Head of caudate nucleus (tissue), 42 donors: ENCODE data around the gene FAM53B.
A peak's percentile ranks its signal among the peaks of the same experiment; 100 is the strongest.

ENCODE experiments used
- DNase-seq, 42 donors: peaks; one replicate each; pipeline versions ENCODE4 v3.0.0 to v3.0.0-alpha.2; 2020 to 2021; ENCODE audit warnings: mixed read lengths in 7 of 42
- intact Hi-C: fragments of 100-400 bp; cut with DNase I; formaldehyde crosslinking; loops from one replicate; pipeline ENCODE4 v1.15.0; 2022

FAM53B gene

DNA sequence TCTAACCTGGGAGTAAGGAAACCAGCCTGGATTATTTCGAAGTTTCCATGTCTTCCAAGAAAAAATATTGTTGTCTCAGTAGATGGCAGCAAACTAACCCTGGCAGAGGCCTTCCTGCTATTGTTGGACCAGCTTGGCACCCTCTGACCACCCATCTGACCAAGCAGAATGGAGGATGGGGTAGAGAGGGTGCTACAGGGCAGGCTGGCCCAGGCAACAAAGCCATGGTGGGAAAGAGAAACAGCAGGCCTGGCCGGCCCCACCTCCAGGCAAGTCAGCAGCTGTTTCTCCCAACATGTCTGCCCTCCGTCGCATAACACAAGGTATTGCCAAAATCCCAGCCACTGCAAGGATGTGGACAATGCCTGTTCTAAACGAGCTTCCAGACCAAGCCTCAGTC is 95.0 kb downstream of the FAM53B start:
- intact Hi-C loops: loop anchor here (5.0 kb wide), 1 partner anchor 93 kb away; the partner anchor contains the start of gene FAM53B
- peak in 34 of 42 donors; percentile 38 to 89 (median 70) for DNase-seq

GRCh38 chr10:124648738-124649137 is 95.4 kb downstream of the FAM53B start:
- peak; percentile 60 to 89 (median 78) for DNase-seq
- intact Hi-C loops: loop anchor here (5.0 kb wide), 1 partner anchor 94 kb away; the partner anchor contains the start of gene FAM53B

DNA sequence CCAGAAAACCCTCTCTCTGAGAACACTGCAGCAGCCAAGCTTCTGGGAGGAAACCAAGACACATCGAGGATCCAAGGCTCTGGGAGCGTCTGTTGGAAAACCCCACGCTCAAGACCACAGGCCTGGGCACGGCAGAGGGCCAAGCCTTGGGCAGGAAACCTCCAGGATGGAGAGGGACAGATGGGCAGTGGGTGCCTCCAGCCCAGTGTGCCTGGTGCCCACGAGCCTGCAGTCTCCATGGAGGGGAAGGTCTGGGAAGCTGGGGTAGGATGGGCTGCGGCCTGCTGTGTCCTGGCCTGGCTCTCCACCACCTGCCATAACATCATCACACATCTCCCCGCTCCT is 96.1 kb downstream of the FAM53B start:
- intact Hi-C loops: loop anchor here (5.0 kb wide), 1 partner anchor 94 kb away; the partner anchor contains the start of gene FAM53B
- no peak for DNase-seq

DNA sequence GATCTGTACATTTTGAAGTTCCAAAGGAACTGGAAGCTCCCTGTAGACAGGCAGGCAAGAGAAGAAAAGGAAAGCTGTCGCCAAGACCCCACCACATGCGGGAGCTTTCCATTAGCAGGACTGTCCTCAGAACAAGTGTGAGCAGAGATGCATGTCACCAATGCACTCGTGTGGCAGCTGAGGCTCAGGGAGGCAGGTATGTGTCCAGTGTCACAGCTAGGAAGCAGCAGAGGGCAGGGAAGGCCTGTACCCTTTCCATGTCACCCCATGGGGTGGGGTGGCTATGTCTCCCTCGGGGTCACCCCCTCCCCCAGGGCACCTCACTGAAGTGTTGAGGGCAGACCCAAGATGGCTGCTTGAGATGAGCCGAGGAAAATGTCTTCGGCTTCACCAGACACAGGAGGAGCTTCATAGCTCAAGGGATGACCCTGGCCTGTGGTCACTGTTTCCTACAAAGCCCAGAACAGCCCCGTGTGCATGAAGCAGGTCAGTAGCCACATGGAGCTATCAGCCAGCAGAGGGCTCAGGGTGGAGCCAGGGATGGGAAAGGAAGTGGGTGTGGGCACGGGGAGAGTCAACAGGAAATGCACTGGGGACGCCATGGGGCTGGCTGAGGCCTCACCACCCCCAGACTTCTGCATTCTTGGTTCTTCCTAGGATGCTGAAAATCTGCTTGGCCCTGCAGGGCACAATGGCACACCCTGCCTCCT is 96.6 kb downstream of the FAM53B start:
- intact Hi-C loops: loop anchor here (5.0 kb wide), 1 partner anchor 95 kb away; the partner anchor contains the start of gene FAM53B

DNA sequence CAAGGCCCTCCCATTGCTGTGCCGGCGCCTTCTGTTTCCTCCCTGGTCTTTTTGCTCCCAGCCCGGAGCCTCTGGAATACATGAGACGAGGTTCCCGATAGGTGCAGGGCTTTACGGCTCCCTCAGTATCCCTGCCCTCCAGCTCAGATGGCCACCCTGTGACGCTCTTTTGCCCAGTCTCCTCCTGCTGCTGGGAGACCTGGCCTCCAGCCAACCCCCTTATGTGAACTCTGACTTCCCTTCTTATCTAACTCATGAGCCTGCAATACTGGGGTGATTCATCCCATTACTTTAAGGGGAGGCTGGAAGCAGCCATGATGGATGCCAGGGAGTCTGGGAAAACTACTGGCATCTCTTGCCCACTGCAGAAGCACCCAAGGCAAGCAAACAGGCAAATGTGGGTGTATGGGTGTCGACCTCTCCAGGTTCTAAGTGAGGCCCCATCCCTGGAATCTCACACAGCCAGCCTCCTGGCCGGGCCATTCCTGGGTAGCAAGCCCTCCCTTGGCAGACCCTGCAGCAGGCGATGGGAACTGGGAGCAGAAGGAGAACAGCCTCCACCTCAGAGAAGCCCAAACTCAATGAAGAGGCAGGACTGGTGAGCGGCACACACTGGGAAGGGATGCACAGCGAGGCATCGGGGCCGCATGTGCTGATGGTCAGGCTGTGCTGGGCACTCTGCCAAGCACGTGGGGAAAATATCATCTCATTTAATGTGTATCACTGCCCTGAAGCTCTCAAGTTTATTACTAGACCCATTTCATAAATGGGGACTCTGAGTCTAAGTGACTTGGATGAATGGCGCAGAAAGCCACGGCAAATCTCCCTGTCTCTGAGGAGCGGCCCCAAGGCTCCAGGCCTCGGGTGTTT is 97.5 kb downstream of the FAM53B start:
- DNase-seq: peak in 34 of 42 donors; percentile 32 to 87 (median 68)
- intact Hi-C loops: loop anchor here (5.0 kb wide), 1 partner anchor 96 kb away; the partner anchor contains the start of gene FAM53B

More for the DNA sequence above, 96.6 kb downstream of the FAM53B start:
- peak in 26 of 42 donors; percentile 43 to 79 (median 63) for DNase-seq

DNA sequence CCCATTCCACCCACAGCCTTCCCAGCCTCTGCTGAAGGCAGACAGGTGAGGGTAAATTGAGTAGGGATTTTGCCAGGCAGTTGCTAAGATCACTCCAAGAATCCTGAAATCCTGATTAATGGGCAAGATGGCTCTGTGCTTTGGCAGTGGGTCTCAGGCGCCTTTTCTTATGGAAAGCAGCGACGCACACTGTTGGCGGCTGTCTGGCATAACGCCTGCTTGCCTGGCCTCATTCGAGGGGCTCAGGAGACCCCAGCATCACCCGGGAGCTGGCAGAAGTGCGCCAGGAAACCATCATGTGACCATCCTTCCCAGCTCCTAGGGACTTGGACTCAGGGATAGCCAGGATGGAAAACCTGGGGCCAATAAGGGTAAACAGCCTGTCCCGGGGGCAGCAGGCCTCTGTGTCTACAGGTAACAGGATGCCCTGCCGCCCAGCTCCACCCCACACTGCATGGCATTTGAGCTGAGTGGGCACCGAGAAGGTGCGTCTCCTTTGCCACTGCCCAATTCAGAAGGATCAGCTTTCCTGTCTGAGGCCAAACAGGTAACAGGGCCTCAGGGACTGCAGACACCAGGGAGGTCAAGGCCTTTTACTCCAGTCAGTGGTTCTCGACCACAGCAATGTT is 98.6 kb downstream of the FAM53B start:
- intact Hi-C loops: loop anchor here (5.0 kb wide), 1 partner anchor 97 kb away; the partner anchor contains the start of gene FAM53B
- DNase-seq: no peak

DNA sequence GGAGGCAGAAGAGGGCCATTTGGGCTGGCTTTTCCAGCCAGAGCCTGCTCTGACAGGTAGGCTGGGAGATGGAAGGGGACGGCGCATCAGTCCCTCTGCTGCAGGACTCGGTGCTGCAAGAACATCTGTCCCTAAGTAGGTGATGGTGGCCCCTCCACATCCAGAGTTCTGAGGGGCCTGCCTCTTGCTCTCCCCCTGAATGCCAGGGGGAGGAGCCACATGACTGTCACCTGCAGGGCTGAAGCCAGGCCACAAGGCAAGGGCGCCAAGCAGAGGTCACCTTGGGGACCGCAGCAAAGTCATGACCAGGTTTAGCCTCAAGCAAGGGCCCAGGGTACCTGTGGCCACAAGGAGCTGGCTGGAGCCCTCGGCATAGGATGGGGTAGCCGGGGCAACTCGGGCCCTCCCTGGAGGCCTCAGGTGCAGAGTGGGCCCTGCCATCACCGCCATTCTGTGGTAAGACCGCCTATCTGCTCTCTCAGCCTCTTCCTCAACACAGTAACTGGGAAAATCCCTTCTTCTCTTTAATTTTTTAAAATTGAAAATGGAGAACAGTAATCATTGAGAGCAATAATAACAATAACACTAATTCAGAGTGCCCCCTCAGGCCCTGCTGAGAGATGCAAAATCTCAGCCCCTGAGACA is 99.3 kb downstream of the FAM53B start:
- intact Hi-C loops: loop anchor here (5.0 kb wide), 1 partner anchor 97 kb away; the partner anchor contains the start of gene FAM53B
- DNase-seq: no peak

- intact Hi-C loops: no loop called here
Observed at GRCh38 chr10:124644236-124644635, 99.9 kb downstream of the FAM53B start.

DNA sequence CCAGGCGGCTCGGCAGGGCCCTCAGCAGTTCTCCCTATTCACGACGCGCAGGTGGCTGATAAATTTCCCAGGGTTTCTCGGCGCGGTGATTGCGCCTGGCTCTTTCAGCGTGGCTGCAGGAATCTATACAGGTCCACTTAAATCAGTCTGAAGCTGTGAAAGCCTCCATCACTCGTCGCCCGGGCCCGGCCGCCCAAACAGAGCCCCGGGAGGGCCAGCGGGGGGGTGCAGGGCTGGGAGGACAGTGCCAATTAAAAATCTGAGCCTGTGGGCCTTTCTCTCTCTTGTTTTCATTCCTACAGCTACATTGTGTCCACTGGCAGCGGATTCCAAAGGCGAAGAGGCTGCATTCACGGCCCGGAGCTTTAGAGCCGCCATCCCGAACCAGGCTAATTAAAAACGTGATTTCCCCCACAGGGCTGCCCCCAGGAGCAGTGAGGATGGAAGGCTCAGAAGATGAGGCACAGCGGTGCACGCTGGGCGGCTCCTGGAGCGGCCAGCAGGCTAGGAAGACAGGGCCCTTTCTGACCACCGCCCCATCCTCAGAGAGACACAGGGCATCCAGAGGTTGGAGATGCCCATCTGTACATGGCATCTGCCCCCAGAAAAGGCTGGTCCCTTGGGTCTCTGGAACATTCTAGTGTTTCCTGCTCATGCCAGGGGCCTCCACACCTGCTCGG is 100.7 kb downstream of the FAM53B start:
- no peak for DNase-seq
- intact Hi-C loops: no loop called here

More at GRCh38 chr10:124644236-124644635, 99.9 kb downstream of the FAM53B start:
- no peak for DNase-seq

DNA sequence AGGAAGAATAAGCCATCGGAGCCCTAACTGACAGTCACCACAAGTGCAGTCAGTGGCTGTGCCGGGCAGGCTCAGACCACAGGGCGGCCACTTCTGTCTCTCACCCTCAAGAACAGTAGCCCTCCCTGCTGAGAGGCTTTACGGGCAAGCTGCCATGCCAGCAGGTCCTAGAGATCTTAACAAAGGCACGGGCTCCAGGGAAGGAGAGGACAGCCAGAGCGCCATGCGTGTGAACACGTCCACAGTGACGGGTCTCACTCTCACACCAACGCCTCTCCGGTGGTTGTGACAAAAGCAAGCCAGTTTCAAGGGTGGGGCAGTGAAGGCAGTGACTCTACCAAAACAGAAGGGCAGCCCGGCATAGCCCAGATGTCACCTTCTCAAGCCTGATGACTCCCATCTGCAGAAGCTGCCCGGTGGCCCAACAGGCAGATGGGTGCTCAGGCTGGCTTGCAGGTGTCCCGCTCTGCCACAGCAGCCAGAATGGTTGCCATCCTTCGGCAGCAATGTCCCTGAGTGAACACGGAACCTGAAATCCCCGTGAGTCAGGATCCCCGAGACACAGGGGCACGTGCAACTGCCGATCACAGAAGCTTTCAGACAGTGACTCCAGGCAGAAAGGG is 102.0 kb downstream of the FAM53B start:
- DNase-seq: peak in 3 of 42 donors; percentile 30 to 53 (median 46)
- intact Hi-C loops: no loop called here

DNA sequence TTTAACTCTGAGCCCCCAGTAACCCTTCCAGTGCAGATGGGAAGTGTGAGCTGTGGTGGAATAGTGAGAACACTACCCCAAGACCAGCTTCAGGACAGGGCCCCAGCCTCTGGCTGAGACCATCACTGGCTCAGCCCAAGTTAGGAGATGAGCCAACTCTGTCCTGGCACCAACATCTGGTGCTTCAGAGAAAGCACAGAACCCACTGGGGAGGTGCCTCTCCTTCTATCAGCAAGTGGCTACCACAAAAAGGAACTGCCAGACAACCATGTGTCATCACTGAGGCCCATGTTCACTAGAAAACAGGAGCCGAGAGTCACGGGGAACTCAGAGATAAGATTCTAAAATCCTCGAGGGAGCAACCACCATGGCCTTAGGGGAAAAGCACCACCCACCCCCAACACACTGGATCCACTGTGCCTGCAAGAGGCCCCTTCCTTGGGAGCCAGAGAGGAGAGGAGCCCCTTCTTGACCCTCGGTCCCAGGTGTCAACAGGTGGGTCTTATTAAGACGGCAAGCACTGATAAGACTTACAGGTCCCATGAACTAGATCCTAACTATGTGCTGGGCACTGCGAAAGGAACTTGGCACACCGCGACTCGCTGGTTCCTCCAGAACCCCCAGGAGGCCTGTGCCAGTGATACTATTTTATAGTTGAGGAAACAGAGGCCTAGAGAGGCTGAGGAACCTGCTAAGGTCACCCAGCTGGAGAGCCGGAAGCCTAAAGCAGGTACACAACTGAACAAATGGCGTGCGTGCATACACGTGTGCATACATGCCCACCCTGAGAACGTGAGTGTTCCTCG is 102.7 kb downstream of the FAM53B start:
- peak in 15 of 42 donors; percentile 44 to 81 (median 61) for DNase-seq
- intact Hi-C loops: no loop called here

DNA sequence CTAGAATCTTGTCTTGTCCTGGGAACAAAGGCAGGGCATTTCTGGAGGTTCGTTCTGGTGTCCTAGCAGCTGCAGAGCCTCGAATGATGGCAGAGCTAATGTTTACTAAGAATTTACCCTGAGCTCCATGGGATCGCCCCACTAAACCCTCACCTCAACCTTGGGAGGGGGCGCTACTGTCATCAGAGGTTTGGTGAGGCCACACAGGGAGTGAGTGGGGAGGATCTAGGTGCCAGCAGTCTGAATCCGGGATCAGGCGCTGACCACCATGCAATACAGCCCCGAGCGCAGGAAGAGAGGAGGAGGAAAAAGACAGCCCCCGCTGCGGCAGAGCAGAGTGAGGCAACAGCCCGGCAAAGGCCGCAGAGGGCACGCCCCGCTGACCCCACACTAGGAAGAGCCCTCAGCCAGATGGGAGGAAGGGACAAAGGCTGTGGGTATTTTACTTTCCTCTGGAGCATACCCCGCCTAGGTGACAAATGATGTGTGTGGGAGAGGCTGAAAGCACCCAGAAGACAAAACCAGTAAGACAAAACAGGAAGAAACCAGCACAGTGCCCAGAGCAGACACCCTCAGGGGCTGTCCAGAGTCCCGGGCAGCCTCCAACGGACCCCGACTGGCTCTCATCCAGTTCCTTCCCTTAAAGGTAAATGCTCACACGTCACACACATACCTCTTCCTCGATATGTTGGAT is 103.5 kb downstream of the FAM53B start:
- DNase-seq: no peak
- intact Hi-C loops: no loop called here

GRCh38 chr10:124640056-124640455 is 104.1 kb downstream of the FAM53B start:
- DNase-seq: no peak
- intact Hi-C loops: no loop called here

DNA sequence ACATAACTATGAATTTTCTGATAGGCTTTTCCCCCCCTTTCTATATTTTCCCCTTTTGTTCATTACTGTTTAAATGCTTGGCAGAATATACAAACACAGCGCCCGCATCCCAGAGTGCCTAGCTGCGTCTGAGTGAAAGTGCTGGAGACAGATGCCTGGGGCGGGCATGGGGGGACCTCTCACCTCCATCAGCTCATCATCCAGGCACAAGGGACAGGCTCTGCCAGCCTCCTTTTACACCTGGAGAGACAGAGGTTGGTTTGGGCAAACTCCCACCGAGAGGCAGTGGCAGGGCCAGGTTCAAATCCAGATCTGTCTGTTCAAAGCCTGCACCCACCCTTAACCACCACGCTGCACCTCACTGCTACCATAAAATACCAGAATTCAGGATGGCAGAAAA is 104.5 kb downstream of the FAM53B start:
- intact Hi-C loops: no loop called here
- DNase-seq: no peak

DNA sequence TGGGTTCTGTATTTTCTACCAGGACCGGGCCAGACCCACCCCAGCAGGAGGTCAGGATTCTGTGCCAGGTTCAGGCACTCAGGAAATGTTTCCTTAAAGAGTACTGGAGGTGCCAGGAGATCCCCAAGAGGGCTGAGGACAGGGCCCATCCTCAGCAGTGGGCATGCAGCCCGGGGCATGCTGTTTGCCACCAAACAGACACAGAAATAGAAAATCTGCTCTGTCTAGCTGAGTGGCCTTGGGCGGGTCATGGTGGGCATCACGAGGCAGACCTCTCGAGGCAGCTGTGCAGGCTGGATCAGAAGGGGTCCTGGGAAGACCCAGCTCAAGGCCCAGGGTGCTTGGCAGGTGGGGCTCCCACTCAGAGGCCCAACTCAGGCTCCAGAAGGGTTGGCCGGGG is 105.0 kb downstream of the FAM53B start:
- intact Hi-C loops: no loop called here

GRCh38 chr10:124637746-124638145 is 106.4 kb downstream of the FAM53B start:
- intact Hi-C loops: no loop called here
- no peak for DNase-seq

More for the DNA sequence above, 105.0 kb downstream of the FAM53B start:
- DNase-seq: no peak
